Endothelial cell of umbilical vein (primary cell): ENCODE measurements around the gene KIFC1. TPM values are rescaled to one million over a fixed set of nuclear protein-coding genes. Genes with fewer than 3 reads are reported as not detected.

ENCODE experiments used
- BruUV-seq: library from RNA; stranded (reverse); fragments of 400-500 nt; replicated peaks from 2 replicates; lab custom pipeline; 2021; lab: Mats Ljungman, UMichigan
- CTCF ChIA-PET: fragments of 300-600, 350-600 bp; sonication (Branson Sonifier 250); formaldehyde crosslinking; loops from one replicate; lab custom pipeline; 2021; ENCODE audit warnings: antibody characterized with exemption, inconsistent platforms; lab: Charles Lee
- POLR2A ChIA-PET: fragments of 300-600, 350-600 bp; sonication (Branson Sonifier 250); formaldehyde crosslinking; loops from one replicate; lab custom pipeline; 2021; ENCODE audit warnings: antibody characterized with exemption, inconsistent platforms; lab: Charles Lee
- DNase-seq: peaks from one replicate; pipeline ENCODE4 v3.0.0-alpha.2; 2011; ENCODE audit warnings: low read depth, low spot score
- FAIRE-seq: peaks from 2 replicates; lab custom pipeline; 2011; peaks lifted over from hg19 to GRCh38; lab: Jason Lieb, UNC
- H2AFZ ChIP-seq: 2 replicates; pipeline ENCODE4 v1.6.0; 2012; ENCODE audit warnings: low read depth, low read length, control low read depth, inconsistent platforms
- H3K27ac ChIP-seq: 2 replicates; pipeline ENCODE4 v1.5.1; 2011; ENCODE audit warnings: low read depth, mild to moderate bottlenecking, control low read depth, low read length, moderate library complexity; ENCODE audit not compliant: insufficient read depth
- H3K27me3 ChIP-seq, 2 experiments: 2 replicates each; pipeline versions ENCODE4 v1.6.0 to v1.6.1; 2011; ENCODE audit warnings: low read length in 2 of 2, mixed read lengths in 1 of 2; ENCODE audit not compliant: control insufficient read depth in 2 of 2, insufficient read depth in 2 of 2
- H3K36me3 ChIP-seq, 2 experiments: 2 replicates in 1 of 2; 3 replicates in 1 of 2; pipeline ENCODE4 v1.5.1; 2011; ENCODE audit warnings: low read length in 2 of 2, mild to moderate bottlenecking in 1 of 2, moderate library complexity in 1 of 2; ENCODE audit not compliant: control insufficient read depth in 2 of 2, insufficient read depth in 2 of 2; ENCODE audit errors: extremely low read depth in 1 of 2
- H3K4me1 ChIP-seq: 3 replicates; pipeline ENCODE4 v1.5.1; 2011; ENCODE audit warnings: mild to moderate bottlenecking, low read length; ENCODE audit not compliant: control insufficient read depth, insufficient read depth; ENCODE audit errors: extremely low read depth
- H3K4me2 ChIP-seq: 2 replicates; pipeline ENCODE4 v1.6.1; 2011; ENCODE audit warnings: low read length, control low read depth, mixed read lengths; ENCODE audit not compliant: insufficient read depth
- H3K4me3 ChIP-seq, 3 experiments: fragments of 200-600 bp in 1 of 3; sonication (generic), shearing (Covaris generic) in 1 of 3; replicated peaks in 1 of 3; 2 replicates each; pipeline ENCODE4 v1.5.1; 2011 to 2016; ENCODE audit warnings: control low read depth in 3 of 3, low read length in 3 of 3, mild to moderate bottlenecking in 2 of 3, inconsistent platforms in 1 of 3, low read depth in 1 of 3, moderate library complexity in 1 of 3; ENCODE audit not compliant: insufficient read depth in 1 of 3
- H3K79me2 ChIP-seq: 2 replicates; pipeline ENCODE4 v1.6.0; 2012; ENCODE audit warnings: low read length, inconsistent platforms; ENCODE audit not compliant: control insufficient read depth, insufficient read depth
- H3K9ac ChIP-seq: replicated peaks from 2 replicates; pipeline ENCODE3; 2011; ENCODE audit warnings: low read length, control low read depth; ENCODE audit not compliant: insufficient read depth; ENCODE audit errors: extremely low read depth
- H3K9me1 ChIP-seq: replicated peaks from 3 replicates; pipeline ENCODE4 v1.6.0; 2011; ENCODE audit warnings: mild to moderate bottlenecking, low read length; ENCODE audit not compliant: control insufficient read depth, insufficient read depth; ENCODE audit errors: extremely low read depth
- H3K9me3 ChIP-seq: replicated peaks from 2 replicates; pipeline ENCODE4 v1.5.1; 2012; ENCODE audit warnings: low read length, inconsistent platforms; ENCODE audit not compliant: control insufficient read depth, insufficient read depth
- H4K20me1 ChIP-seq: replicated peaks from 2 replicates; pipeline ENCODE3; 2011; ENCODE audit warnings: mild to moderate bottlenecking, low read length; ENCODE audit not compliant: control insufficient read depth, insufficient read depth; ENCODE audit errors: extremely low read depth
- CTCF ChIP-seq, 2 donors: IDR thresholded peaks; 1 replicate in 1 of 2; 2 replicates in 1 of 2; pipeline ENCODE4 v1.5.1; 2011; ENCODE audit warnings: low read length in 2 of 2, mild to moderate bottlenecking in 2 of 2, moderate library complexity in 2 of 2, control low read depth in 1 of 2, inconsistent platforms in 1 of 2, low read depth in 1 of 2; ENCODE audit not compliant: insufficient read depth in 1 of 2; ENCODE audit errors: extremely low read depth in 1 of 2
- EZH2 ChIP-seq: IDR thresholded peaks from 2 replicates; pipeline ENCODE4 v1.6.1; 2012; ENCODE audit warnings: borderline replicate concordance, low read depth, mild to moderate bottlenecking, moderate library complexity, low read length, inconsistent platforms; ENCODE audit not compliant: severe bottlenecking
- FOS ChIP-seq: IDR thresholded peaks from 2 replicates; pipeline ENCODE4 v1.6.1; 2011; ENCODE audit warnings: mild to moderate bottlenecking, low read length, moderate library complexity, borderline replicate concordance; ENCODE audit not compliant: insufficient read depth
- JUN ChIP-seq: IDR thresholded peaks from 2 replicates; pipeline ENCODE4 v1.6.1; 2011; ENCODE audit warnings: borderline replicate concordance, low read depth; ENCODE audit not compliant: insufficient read length, insufficient read depth
- MAX ChIP-seq: IDR thresholded peaks from 2 replicates; pipeline ENCODE4 v1.6.1; 2011; ENCODE audit not compliant: insufficient read depth, insufficient read length
- MYC ChIP-seq: IDR thresholded peaks from one replicate; pipeline ENCODE4 v1.6.1; 2011; ENCODE audit warnings: mild to moderate bottlenecking, low read depth, low read length
- POLR2A ChIP-seq: IDR thresholded peaks from 2 replicates; pipeline ENCODE4 v1.6.1; 2012; ENCODE audit warnings: low read depth, mild to moderate bottlenecking, control low read depth, low read length
- POLR2AphosphoS5 ChIP-seq: IDR thresholded peaks from 2 replicates; pipeline ENCODE4 v1.6.1; 2012; ENCODE audit warnings: low read depth, mild to moderate bottlenecking, control low read depth, low read length, moderate library complexity; ENCODE audit not compliant: insufficient read depth
- dilution Hi-C: fragments of 300-500 bp; cut with MboI; formaldehyde crosslinking; loops from one replicate; pipeline ENCODE4 v1.15.0; 2019; ENCODE audit warnings: low sequenced_read_pairs; ENCODE audit not compliant: extremely low pct_ligation_motif_present
- intact Hi-C: fragments of 100-400 bp; cut with micrococcal nuclease; formaldehyde crosslinking; loops from one replicate; pipeline ENCODE4 v1.10.0; 2022
- polyA plus RNA-seq, 4 experiments: library from polyadenylated mRNA; depleted of rRNA in 3 of 4; stranded (reverse) in 3 of 4; unstranded in 1 of 4; fragments of >200 nt; gene quantifications; 2 replicates each; pipeline versions ENCODE4 v1.2.1 to v1.2.3, GENCODE V29; 2011 to 2012; ENCODE audit warnings: missing spikeins in 1 of 4
- total RNA-seq: library from RNA; stranded (reverse); gene quantifications from 2 replicates; pipeline ENCODE4 v1.2.3, GENCODE V29; 2021

The KIFC1 gene
- total and polyA plus RNA-seq, 2 donors (not counting 3 experiments of a cell fraction or from before 2014, with no cell fraction given), result 39.3 to 63.4 TPM

- FAIRE-seq, result no peak
- dilution Hi-C loops, result no loop called here
- peaks cover 3 to 17% of the 10 kb centered on the region in 2 experiments for H3K36me3 ChIP-seq
Measured at GRCh38 chr6:33434961-33435360, 43.3 kb downstream of the KIFC1 start.

More at GRCh38 chr6:33434961-33435360, 43.3 kb downstream of the KIFC1 start:
- Histone ChIP-seq H3K79me2 (no peaks in the 10 kb centered on the region), H4K20me1 (no peaks in the 10 kb centered on the region), H3K4me2 (no peak overlapping the region), H3K4me3 (no peak overlapping the region), H3K4me1 (peaks cover 12% of the 10 kb centered on the region), H3K9me1 (no peaks in the 10 kb centered on the region), H3K27me3 (no peaks in the 10 kb centered on the region), H3K27ac (no peak overlapping the region), H3K9me3 (no peaks in the 10 kb centered on the region), H2AFZ (no peak overlapping the region), H3K9ac (no peak overlapping the region)
- ChIA-PET POLR2A (interaction anchor here (2.5 kb wide), 1 partner anchor 19 kb away, joined by 6 read pairs; the partner anchor contains the start of gene ZBTB9), CTCF (interaction anchor here (0.5 to 1.0 kb wide), 2 partner anchors 15 to 16 kb away, joined by 3 read pairs; no protein-coding TSS in a partner anchor)
- TF ChIP-seq MYC (no peak), JUN (no peak), CTCF (IDR thresholded peaks at IDR 0.05; ENCODE audit: extremely low read depth in 1 of 2, insufficient read depth in 1 of 2, low read depth in 1 of 2, low read length in 2 of 2) (no peak), POLR2A (no peak), MAX (no peak), FOS (no peak), POLR2AphosphoS5 (no peak), EZH2 (no peak)
- intact Hi-C loops, result no loop called here
- DNase-seq, result no peak
- BruUV-seq, result no TSS peak
